ENCODE results near the gene RAD9B.
"Not testable (repeated sequence)": the region's sequence is repeated elsewhere in the genome, so short reads cannot be mapped to it uniquely, and the experiment has no call there.

RAD9B gene

DNA sequence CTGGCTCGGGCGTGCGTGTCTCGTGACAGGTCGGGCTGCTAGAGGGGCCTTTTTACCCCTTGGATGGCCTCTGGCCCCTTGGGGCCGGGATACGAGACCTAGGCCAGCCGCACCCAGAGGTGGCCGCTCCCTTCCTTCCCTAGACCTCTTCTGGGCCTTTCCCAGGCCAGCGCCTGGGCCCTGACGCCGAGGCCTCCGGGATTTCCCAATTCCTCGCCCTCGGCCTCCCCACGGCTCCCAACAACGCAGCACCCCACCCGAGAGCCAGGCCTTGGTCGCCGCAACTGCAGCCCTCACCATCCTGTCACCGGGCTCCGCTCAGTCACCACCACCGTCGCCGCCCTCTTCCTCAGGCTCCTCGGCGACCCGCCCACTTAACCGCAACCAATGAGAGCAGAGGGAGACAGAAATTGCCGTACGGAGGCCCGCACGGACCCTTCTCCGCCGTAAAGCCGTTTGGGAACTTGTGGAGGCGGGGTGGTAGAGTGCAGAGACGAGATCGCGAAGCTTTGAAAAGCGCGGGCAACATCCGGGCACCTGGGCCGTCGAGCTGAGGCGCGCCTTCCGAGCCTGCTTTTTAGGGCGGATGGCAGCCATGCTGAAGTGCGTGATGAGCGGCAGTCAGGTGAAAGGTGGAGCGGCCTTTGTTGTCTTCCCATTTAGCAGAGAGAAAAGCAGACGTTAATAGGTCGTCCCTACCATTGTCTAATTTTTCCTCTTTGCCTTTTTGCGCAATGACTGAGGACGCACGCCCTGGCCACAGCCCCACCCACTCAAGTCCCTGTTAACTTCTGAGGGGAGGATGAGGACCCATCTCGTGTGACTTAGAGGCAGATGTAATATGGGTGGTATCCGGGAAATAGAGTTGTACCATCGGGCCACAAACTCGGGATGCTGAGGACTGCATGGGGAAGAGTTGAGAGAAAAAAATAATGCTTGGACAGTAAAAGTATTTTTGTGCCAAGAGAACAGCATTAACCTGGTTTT is at the start of gene RAD9B, which contains the start of gene VPS29:
Gene RAD9B, plus strand, starts transcription at position 580 of the 987 bp plus-strand sequence. Its CDS starts 7 bp downstream, at position 587.
Gene VPS29, minus strand, starts transcription at position 360 of the 987 bp plus-strand sequence. Its CDS starts 60 bp downstream, at position 300.
- TF ChIP-seq, protein P1, sequence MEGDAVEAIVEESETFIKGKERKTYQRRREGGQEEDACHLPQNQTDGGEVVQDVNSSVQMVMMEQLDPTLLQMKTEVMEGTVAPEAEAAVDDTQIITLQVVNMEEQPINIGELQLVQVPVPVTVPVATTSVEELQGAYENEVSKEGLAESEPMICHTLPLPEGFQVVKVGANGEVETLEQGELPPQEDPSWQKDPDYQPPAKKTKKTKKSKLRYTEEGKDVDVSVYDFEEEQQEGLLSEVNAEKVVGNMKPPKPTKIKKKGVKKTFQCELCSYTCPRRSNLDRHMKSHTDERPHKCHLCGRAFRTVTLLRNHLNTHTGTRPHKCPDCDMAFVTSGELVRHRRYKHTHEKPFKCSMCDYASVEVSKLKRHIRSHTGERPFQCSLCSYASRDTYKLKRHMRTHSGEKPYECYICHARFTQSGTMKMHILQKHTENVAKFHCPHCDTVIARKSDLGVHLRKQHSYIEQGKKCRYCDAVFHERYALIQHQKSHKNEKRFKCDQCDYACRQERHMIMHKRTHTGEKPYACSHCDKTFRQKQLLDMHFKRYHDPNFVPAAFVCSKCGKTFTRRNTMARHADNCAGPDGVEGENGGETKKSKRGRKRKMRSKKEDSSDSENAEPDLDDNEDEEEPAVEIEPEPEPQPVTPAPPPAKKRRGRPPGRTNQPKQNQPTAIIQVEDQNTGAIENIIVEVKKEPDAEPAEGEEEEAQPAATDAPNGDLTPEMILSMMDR (IDR thresholded peaks at IDR 0.05; ENCODE audit: low read depth, low read length, missing control alignments) = no peak
- DNase-seq (ENCODE audit: extremely low read depth, low read depth) = peak; percentile 95
- peak within 1 kb of the TSS; percentile 89 for H3K4me3 ChIP-seq (replicated peaks; ENCODE audit: low read depth, low read length)

DNA sequence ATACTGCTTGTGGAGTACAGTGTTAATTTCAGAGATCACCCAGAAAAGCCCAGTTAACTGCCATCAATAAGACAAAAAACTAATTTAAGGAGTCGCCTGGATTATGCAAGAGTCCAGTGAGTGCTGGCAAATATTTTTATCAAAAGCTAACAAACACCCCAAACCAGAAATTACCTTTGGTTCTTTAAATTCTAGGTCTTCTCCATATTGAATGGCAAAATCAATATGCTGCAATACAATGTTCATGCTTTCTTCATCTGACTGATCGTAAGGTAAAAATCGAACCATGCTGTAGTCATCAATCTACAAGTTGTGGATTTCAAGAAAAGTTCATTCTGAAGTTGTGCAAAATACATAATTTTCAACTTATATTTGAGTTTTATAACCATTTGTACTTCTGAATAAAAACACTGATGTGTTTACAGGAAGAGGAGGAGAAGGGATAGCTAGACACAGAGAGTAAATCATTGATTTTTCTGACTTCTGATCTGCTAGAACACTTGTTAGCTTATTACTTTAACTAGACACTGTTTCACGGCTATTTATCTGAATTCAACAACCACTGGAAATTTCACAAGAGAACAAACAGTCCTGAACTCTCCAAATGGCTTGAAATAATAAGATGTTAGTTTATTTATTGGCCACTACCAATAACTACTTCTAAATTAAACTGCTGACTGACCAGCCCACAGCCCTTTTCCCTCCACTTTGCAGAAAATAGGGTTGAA is 48.4 kb upstream of the RAD9B start:
- no peak for DNase-seq (ENCODE audit: extremely low read depth, low read depth)
- TF ChIP-seq, protein P1 (IDR thresholded peaks at IDR 0.05; ENCODE audit: low read depth, low read length, missing control alignments) = no peak
- no peak overlapping the region for H3K4me3 ChIP-seq (replicated peaks; ENCODE audit: low read depth, low read length)

DNA sequence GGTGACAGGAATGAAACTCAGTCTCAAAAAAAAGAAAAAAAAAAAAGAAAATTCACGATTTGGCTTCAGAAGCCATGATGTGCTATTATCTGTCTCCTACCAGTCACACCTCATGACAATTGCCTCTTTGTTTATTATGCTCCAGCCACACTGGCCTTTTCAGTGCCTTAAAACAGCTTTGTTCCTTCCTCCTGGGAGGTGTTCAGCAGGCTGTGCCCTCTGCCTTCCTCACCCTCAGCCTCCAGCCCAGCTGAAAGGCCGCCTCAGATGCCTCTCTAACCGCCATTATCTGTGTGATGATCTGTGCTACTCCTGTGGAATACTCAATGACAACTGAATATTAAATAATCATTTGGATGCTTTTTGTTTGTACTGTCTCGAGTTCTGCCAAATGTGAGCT is 43.4 kb upstream of the RAD9B start:
- no peak overlapping the region for H3K4me3 ChIP-seq (replicated peaks; ENCODE audit: low read depth, low read length)
- TF ChIP-seq, protein P1 (IDR thresholded peaks at IDR 0.05; ENCODE audit: low read depth, low read length, missing control alignments) = no peak
- no peak for DNase-seq (ENCODE audit: extremely low read depth, low read depth)

DNA sequence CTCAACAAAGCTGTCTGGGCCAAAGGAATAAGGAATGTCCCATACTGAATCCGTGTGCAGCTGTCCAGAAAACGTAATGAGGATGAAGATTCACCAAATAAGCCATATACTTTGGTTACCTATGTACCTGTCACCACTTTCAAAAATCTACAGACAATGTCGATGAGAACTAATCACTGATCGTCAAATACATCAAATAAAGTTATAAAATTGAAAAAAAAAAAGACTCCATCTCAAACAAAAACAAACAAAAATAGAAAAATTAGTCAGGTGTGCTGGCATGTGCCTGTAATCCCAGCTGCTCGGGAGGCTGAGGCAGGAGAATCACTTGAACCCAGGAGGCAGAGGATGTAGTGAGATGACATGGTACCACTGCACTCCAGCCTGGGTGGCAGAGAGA is 40.9 kb upstream of the RAD9B start:
- not testable (repeated sequence) for DNase-seq (ENCODE audit: extremely low read depth, low read depth); H3K4me3 ChIP-seq (replicated peaks; ENCODE audit: low read depth, low read length)

DNA sequence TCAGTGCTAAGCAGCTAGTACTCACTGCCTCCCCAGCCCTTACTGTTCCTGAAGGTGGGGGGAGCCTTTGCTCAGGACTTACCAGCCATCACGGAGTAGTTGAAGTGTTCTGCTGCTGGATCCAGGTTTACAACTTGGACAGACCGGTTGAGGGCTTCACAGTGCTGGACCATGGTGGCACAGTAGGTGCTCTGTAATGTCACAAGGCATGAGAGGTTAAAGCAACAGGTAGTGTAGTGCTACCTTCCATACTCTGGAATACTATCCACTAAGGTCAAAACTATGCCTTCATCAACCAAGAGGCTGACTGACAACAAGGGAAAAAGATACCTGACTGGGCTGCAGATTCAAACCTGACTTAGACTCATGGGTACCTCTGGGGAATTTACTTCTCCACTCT is 37.1 kb upstream of the RAD9B start:
- H3K4me3 ChIP-seq (replicated peaks; ENCODE audit: low read depth, low read length) = no peak overlapping the region
- TF ChIP-seq, protein P1 (IDR thresholded peaks at IDR 0.05; ENCODE audit: low read depth, low read length, missing control alignments) = no peak
- DNase-seq (ENCODE audit: extremely low read depth, low read depth) = no peak

DNA sequence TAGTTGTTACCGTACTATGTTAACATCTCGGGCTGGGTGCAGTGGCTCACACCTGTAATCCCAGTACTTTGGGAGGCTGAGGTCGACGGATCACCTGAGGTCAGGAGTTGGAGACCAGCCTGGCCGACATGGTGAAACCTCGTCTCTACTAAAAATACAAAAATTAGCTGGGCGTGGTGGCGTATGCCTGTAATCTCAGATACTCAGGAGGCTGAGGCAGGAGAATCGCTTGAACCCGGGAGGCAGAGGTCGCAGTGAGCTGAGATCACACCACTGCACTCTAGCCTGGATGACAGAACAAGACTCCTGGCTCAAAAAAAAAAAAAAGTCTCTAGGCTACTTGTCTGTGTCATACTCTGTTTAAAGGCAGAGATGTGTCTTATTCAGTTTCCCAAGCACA is 36.4 kb upstream of the RAD9B start:
- DNase-seq (ENCODE audit: extremely low read depth, low read depth); H3K4me3 ChIP-seq (replicated peaks; ENCODE audit: low read depth, low read length): not testable (repeated sequence)

DNA sequence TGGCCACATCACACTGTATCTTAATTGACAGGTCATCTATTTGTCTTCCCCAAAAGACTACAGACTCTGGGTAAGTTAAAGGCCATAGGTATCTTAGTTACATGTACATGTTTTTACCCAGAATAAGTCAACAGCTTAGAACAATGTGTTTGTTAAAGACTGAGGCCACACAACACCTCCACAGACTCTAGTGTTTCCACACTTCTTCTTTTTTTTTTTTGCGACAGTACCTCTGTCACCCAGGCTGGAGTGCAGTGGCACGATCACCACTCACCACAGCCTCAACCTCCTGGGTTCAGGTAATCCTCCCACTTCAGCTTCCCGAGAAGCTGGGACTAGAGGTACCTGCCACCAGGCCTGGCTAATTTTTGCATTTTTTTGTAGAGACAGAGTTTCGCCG is 35.3 kb upstream of the RAD9B start:
- peak overlapping the region; percentile 73 for H3K4me3 ChIP-seq (replicated peaks; ENCODE audit: low read depth, low read length)
- no peak for DNase-seq (ENCODE audit: extremely low read depth, low read depth)
- TF ChIP-seq, protein P1 (IDR thresholded peaks at IDR 0.05; ENCODE audit: low read depth, low read length, missing control alignments) = no peak
